Measurements from ENCODE around the gene EZH2.
A peak's percentile ranks its signal among the peaks of the same experiment; 100 is the strongest.

The EZH2 gene

GRCh38 chr7:148852272-148852671 lies 31.8 kb downstream of the EZH2 start:
- no peak for DNase-seq

DNA sequence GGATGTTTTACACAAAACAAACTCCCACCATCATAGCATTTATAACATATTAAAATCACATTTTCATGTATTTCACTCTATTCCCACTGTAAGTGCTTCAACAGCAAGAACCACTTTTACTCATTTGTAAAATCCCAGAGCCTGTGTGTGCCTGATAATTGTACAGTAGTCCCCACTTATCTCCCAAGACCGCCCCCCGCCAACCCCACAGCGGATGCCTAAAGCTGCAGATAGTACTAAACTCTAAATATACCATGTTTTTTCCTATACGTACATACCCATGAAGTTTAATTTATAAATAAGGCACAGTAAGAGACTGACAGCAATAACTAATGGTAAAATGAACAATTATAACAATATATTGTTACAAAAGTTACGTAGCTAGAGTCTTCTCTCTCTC lies 33.5 kb downstream of the EZH2 start:
- no peak for DNase-seq

DNA sequence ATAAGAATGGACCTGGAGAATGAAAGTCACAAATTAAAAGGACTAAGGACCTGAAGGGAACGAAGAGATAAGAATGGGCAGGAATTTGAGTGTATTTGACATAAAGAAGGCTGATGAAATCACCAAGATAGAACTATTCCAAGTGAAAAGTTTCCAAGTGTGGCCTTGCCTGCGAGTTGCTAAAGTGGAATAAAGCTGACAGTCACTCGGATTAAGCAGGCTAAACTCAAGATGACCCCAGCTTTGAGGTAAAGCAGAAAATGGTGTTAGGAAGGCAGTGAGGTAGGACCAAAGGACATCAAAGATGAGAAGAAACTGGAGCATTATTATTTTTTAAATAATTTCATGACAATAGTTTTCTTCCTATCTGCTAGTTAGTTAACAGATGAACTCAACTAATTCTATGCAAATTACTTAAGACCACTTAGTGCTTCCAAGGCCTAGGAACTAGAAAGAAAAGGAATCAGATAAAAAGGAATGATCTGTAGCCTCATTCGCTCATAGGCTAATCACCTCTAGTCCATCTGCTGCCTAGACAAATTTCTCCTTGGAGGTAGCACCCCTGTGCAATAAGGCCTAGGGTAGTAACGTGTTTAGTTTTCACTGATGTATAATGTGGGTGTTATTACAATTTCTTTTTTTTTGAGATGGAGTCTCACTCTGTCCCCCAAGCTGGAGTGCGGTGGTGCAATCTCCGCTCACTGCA lies 34.5 kb downstream of the EZH2 start:
- no peak for DNase-seq

GRCh38 chr7:148847815-148848734 lies 36.0 kb downstream of the EZH2 start:
- DNase-seq = no peak

DNA sequence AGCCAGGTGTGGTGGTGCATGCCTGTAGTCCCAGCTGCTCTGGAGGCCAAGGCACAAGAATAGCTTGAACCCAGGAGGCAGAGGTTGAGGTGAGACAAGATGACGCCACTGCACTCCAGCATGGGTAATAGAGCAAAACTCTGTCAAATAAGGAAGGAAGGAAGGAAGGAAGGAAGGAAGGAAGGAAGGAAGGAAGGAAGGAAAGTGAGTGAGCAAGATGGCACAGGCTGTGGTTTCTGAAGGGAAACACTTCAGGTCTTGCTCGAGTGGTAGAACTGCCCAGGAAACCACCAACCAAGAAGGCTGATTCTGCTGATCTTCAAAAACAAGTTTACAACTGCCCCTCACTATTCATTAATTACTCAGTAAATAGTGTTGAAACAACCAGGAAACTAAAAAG lies 45.2 kb downstream of the EZH2 start:
- DNase-seq = peak; percentile 41

DNA sequence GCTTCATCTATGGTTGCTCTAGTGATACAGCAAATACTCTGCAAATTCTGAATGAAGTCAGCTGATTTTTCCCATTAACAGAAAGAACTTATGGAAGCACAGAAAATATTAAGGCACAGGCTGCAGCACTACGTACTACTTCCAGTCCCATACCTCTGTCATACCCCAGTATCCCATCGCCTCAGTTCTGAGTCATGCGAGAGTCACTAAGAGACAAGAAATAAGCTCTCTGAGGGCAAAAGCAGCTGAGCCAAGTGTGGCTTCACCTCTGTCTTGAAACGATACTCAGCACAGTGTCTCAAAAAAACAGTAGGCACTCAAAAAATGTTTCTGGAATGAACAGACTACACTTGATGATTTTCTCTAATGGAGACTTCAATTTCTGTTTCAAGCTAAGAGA lies 48.2 kb downstream of the EZH2 start:
- no peak for DNase-seq

DNA sequence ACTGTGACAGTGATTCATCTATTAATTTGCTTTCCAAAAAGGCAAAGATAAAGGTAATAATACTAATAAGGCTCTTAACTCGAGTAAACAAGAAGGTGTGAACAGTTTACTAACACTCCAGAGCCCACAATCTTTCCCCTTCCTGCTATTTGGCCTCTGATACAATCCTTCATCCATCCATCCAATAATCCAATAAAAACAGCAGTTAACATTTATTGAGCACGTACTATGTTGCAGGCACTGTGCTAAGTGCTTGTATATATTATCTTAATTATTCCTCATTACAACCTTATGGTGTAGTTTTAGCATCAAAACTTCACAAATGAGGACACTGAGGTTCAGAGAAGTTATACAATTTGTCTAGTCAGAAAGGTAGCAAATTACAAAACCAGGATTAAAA lies 49.5 kb downstream of the EZH2 start:
- no peak for DNase-seq

DNA sequence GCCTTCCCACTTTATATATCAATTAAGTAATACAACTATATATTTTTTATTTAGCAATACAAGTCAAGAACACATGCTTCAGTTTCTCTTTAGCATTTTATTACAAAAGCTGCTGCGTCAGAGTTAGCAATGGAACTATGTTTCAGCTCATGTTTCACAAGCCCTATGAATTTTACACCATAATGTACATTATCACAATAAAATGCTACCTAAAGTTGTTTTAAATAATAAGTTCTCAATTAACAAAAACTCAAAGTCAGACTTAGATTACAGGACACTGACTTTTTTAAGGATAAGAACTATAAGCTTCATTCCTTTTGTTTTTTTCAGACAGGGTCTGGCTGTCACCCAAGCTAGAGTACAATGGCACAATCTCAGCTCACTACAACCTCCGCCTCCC lies 52.3 kb downstream of the EZH2 start:
- no peak for DNase-seq

GRCh38 chr7:148830897-148831692 lies 53.0 kb downstream of the EZH2 start:
- DNase-seq = no peak

DNA sequence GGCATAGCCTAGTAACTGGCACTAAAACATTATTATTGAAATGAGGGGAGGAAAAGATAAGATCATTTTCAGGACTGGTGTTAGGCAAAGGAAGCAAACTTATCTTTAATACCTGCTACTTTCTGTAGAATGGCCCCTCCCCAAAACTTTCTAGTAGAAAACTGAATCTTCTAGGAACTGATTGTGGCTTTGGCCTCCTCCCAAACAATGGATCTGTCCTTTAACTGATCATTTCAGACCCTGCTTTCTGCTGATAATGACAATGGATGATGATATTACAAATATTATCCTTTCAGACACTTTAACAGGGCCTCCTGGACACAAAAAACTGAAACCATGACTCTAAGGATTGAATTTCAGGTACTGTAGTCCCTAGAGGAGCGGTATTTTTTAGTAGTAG lies 55.1 kb downstream of the EZH2 start:
- DNase-seq = no peak

DNA sequence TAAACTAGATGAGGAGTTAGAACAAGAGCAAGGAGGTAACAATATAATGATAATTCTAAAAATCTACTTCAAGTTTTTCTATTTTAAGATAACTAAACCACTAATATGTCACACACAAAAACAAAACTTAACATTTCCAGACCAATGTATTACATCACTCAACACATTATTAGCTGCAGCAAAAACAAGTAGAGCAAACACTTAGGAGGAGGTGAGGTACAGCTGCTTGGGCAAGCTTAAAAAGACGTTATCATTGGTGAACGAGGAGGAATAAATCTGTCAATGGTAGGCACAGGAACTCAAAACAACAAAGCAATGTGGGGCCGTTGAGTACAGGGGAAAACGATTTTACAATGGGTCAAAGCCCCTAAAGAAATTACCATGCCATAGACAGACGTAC lies 58.8 kb downstream of the EZH2 start:
- no peak for DNase-seq

DNA sequence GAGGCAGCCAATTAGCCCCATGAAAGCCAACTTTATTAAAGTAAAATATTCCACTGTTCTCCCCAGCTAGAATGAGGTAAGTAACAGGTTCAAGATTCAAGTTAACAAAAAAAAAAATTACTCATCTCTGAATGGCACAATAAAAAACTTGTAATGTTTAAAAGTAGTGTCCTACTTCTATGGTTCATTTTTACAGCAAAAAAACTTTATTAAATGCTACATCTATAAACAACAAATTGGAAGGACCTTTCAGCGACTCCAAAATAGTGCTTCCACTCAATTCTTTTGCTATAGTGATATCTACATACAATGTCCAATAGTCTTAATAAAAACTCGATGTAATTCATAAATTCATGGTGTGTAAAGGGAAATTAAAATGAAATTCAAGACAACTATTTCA lies 59.2 kb downstream of the EZH2 start:
- DNase-seq = no peak

- DNase-seq = no peak
Observed at GRCh38 chr7:148821422-148821821, 62.7 kb downstream of the EZH2 start.

GRCh38 chr7:148819697-148820360 lies 64.3 kb downstream of the EZH2 start:
- no peak for DNase-seq

DNA sequence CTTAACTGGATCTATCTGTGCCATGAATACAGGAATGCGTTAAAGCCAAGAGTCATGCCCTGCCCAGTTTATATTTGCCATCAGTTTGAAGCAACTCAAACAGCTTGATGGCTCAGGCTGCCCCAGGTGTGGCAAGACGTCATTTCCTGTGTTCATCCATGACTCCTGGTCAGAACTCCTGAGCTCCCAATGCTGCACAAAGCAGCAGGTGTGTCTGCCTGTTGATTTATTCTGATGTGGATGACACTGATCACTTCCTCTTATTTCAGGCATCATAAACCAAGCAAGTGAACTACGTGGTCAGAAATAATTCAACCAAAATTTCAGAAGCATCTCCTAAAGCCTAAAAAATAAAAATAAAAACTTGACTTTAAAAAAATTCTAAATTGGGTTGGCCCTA lies 68.5 kb downstream of the EZH2 start:
- DNase-seq = no peak

DNA sequence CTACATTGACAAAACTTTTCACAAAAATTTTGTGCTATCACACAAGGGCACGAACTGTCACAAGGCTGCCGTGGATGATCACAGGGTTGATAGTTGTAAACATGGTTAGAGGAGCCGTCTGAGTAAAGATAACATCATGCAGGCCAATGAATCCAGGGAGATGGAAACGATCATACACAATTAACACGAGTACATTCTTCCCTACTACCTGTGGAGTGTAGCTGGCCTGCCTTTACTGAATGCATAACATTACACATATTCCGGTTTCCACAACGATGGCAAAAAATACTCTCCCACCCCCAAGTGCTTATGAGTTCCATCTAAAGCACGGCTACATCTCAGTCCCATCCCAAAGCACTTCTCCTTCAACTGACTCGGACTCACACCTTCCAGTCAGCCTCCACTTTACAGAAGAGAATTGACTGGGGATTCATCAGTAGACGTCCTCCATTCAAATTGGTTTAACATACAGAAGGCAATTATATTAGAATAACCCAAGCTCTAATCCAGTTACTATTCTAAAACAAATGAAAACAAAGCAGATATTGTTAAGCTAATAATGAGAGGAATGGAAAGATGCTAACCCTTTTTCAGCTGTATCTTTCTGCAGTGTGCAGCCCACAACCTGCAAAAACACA lies 69.0 kb downstream of the EZH2 start:
- no peak for DNase-seq

GRCh38 chr7:148813890-148814289 lies 70.2 kb downstream of the EZH2 start:
- DNase-seq = no peak

DNA sequence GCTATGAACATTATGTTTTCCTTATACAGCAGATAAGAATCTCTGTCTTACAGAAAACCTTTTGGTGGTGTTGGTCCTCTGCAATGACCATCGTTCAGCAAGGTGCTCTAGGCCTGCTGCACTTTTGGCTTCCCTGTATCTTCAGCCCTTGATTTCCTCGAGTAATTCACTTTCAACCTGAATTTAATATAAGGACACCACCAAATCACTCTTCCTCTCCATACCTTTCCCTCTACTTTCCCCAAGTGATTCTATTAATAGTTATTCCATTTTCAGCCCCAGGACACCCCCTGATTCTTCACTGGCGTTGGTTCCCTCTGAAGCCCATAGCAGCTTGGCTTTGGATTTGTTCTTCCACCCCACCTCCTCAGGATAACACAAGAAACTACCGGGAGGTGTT lies 72.2 kb downstream of the EZH2 start:
- DNase-seq = no peak

- no peak for DNase-seq
Observed at GRCh38 chr7:148809856-148810255, 74.2 kb downstream of the EZH2 start.

GRCh38 chr7:148807436-148807835 lies 76.7 kb downstream of the EZH2 start:
- DNase-seq = no peak

GRCh38 chr7:148806187-148806586 lies 77.9 kb downstream of the EZH2 start:
- no peak for DNase-seq
